Measurements from ENCODE around the gene HCFC1R1.

GRCh38 chr16:3017794-3018506, 5.8 kb downstream of the HCFC1R1 start, which contains the start of gene CLDN6:
- TF ChIP-seq CTCF (IDR thresholded peaks at IDR 0.05) (no peak), POLR2A (IDR thresholded peaks at IDR 0.05) (no peak)

All from adrenal gland (tissue), 5 donors.